ENCODE data around the gene AFF3.

- TF ChIP-seq RCOR1 (IDR thresholded peaks at IDR 0.05; ENCODE audit: insufficient replicate concordance, low read length) (no peak), CTCF (conservative IDR thresholded peaks at IDR 0.05; ENCODE audit: low read depth, low read length) (no peak), BHLHE40 (IDR thresholded peaks at IDR 0.05; ENCODE audit: low read depth, low read length) (no peak), POLR2A (IDR thresholded peaks at IDR 0.05; ENCODE audit: low read depth, low read length) (no peak), SMC3 (IDR thresholded peaks at IDR 0.05; ENCODE audit: low read depth, low read length) (no peak), MAFK (IDR thresholded peaks at IDR 0.05; ENCODE audit: low read depth, low read length) (no peak), USF2 (IDR thresholded peaks at IDR 0.05; ENCODE audit: low read depth, low read length) (no peak), RFX5 (IDR thresholded peaks at IDR 0.05; ENCODE audit: low read depth, low read length) (no peak), RAD21 (IDR thresholded peaks at IDR 0.05; ENCODE audit: low read length) (no peak), MXI1 (IDR thresholded peaks at IDR 0.05; ENCODE audit: borderline replicate concordance, low read depth, low read length) (no peak), MAZ (IDR thresholded peaks at IDR 0.05; ENCODE audit: borderline replicate concordance, low read depth, low read length) (no peak), NFE2L2 (IDR thresholded peaks at IDR 0.05; ENCODE audit: low read depth, low read length) (no peak), FOS (IDR thresholded peaks at IDR 0.05; ENCODE audit: low read depth, low read length) (no peak)
Observed at GRCh38 chr2:99793022-99793421, 349.4 kb downstream of the AFF3 start.

Data from IMR-90 (cell line).